ENCODE measurements around the gene GIMAP8. TPM values are rescaled to one million over a fixed set of nuclear protein-coding genes. Genes with fewer than 3 reads are reported as not detected.
A peak's percentile ranks its signal among the peaks of the same experiment; 100 is the strongest.

Gene GIMAP8
- total RNA-seq, 2 experiments from 2014 or later: 2.9 to 3.8 TPM

DNA sequence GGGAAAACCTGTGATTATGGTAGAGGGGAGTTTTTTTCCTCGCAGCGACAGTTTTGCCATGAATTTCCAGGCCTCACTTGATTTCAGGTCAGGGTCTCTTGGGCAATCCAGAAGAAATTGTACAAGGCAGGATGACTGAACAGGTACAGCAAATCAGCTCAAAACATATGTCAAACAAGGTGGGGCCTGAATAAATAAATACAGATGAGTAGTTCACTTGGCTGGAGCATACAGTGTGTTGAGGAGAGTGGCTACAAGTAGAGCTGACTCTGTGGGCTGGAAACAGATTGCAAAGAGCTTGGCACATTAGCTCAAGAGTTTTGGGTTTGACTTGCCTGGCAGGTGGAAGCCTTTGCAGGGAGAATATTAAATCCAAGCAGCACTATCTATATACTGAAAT, 15.0 kb downstream of the GIMAP8 start:
- H3K36me3 Mint-ChIP-seq (ENCODE audit: low read depth): peaks cover 100% of the 10 kb centered on the region
- no peak for DNase-seq
- H3K4me3 ChIP-seq (ENCODE audit: low read length): no peak overlapping the region
- TF ChIP-seq, protein P1, sequence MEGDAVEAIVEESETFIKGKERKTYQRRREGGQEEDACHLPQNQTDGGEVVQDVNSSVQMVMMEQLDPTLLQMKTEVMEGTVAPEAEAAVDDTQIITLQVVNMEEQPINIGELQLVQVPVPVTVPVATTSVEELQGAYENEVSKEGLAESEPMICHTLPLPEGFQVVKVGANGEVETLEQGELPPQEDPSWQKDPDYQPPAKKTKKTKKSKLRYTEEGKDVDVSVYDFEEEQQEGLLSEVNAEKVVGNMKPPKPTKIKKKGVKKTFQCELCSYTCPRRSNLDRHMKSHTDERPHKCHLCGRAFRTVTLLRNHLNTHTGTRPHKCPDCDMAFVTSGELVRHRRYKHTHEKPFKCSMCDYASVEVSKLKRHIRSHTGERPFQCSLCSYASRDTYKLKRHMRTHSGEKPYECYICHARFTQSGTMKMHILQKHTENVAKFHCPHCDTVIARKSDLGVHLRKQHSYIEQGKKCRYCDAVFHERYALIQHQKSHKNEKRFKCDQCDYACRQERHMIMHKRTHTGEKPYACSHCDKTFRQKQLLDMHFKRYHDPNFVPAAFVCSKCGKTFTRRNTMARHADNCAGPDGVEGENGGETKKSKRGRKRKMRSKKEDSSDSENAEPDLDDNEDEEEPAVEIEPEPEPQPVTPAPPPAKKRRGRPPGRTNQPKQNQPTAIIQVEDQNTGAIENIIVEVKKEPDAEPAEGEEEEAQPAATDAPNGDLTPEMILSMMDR (IDR thresholded peaks at IDR 0.05): no peak
- no peaks in the 10 kb centered on the region for H3K27me3 Mint-ChIP-seq
- intact Hi-C loops (cut with DNase I, micrococcal nuclease): loop anchor here (2.0 to 5.0 kb wide), 2 partner anchors 13 to 52 kb away; no protein-coding TSS in a partner anchor
- ChIA-PET POLR2A (interaction anchor here (1.2 to 3.1 kb wide), 8 partner anchors 10 to 290 kb away, joined by 5 to 15 read pairs (median 12); partner anchors contain the start of gene GIMAP7), CTCF (interaction anchor here (0.9 to 1.1 kb wide), 4 partner anchors 10 to 290 kb away, joined by 3 to 4 read pairs (median 3); no protein-coding TSS in a partner anchor)
- peaks cover 96% of the 10 kb centered on the region for H3K4me1 Mint-ChIP-seq (ENCODE audit: low read depth)
- H3K4me1 ChIP-seq (ENCODE audit: insufficient read depth, low read length): peaks cover 52% of the 10 kb centered on the region
- H3K9me3 Mint-ChIP-seq: peaks cover 23% of the 10 kb centered on the region
- H3K27me3 ChIP-seq (ENCODE audit: control insufficient read depth in 1 of 2, insufficient read depth in 2 of 2, low read length in 2 of 2): no peaks in the 10 kb centered on the region
- ATAC-seq (ENCODE audit: poor library complexity): no peak
- peaks cover 59% of the 10 kb centered on the region for H3K36me3 ChIP-seq (ENCODE audit: insufficient read depth, low read length)
- H3K9me3 ChIP-seq (ENCODE audit: control insufficient read depth in 1 of 2, insufficient read depth in 1 of 2, low read length in 2 of 2): peaks cover 5 to 32% of the 10 kb centered on the region in 2 experiments
- H3K27ac Mint-ChIP-seq: peak overlapping the region; percentile 81
- H3K27ac ChIP-seq (ENCODE audit: low read depth in 1 of 2, low read length in 2 of 2): peak overlapping the region; percentile 18 to 21
- H3K4me3 Mint-ChIP-seq: peak overlapping the region; percentile 59

DNA sequence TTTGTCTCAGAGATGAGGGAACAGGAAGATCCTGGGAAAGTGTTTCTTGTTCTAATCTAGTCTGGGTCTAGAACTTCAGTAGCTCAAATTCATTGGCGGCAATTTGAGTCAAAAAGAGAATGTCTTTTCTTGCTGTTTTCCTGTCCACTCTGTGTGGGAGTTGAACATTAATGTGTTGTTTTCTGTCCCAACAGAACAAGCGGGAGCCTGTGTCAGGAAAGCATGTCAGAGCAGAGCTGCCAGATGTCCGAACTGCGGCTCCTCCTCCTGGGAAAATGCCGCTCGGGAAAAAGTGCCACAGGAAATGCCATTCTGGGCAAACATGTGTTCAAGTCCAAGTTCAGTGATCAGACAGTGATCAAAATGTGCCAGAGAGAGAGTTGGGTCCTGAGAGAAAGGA, 16.0 kb downstream of the GIMAP8 start:
- H3K9me3 Mint-ChIP-seq: peaks cover 16% of the 10 kb centered on the region
- Histone ChIP-seq H3K27me3 (ENCODE audit: control insufficient read depth in 1 of 2, insufficient read depth in 2 of 2, low read length in 2 of 2) (no peaks in the 10 kb centered on the region), H3K27ac (ENCODE audit: low read depth in 1 of 2, low read length in 2 of 2) (no peak overlapping the region), H3K36me3 (ENCODE audit: insufficient read depth, low read length) (peaks cover 65% of the 10 kb centered on the region), H3K4me3 (ENCODE audit: low read length) (no peak overlapping the region), H3K9me3 (ENCODE audit: control insufficient read depth in 1 of 2, insufficient read depth in 1 of 2, low read length in 2 of 2) (peaks cover 5 to 22% of the 10 kb centered on the region in 2 experiments), H3K4me1 (ENCODE audit: insufficient read depth, low read length) (peaks cover 52% of the 10 kb centered on the region)
- DNase-seq (no peak), ATAC-seq (ENCODE audit: poor library complexity) (no peak)
- ChIA-PET CTCF (interaction anchor here (1.0 kb wide), 1 partner anchor 17 kb away, joined by 3 read pairs; no protein-coding TSS in a partner anchor), POLR2A (interaction anchor here (0.9 to 3.1 kb wide), 6 partner anchors 11 to 277 kb away, joined by 3 to 19 read pairs (median 10); partner anchors contain the start of gene GIMAP7)
- H3K4me3 Mint-ChIP-seq: peak overlapping the region; percentile 17
- intact Hi-C loops (cut with DNase I, micrococcal nuclease): loop anchor here in 1 of 2 experiments (5.0 kb wide), 1 partner anchor 51 kb away; no protein-coding TSS in a partner anchor
- TF ChIP-seq, protein P1 (IDR thresholded peaks at IDR 0.05): no peak
- peaks cover 100% of the 10 kb centered on the region for H3K36me3 Mint-ChIP-seq (ENCODE audit: low read depth)
- H3K27me3 Mint-ChIP-seq: no peaks in the 10 kb centered on the region
- peaks cover 97% of the 10 kb centered on the region for H3K4me1 Mint-ChIP-seq (ENCODE audit: low read depth)
- peak overlapping the region; percentile 81 for H3K27ac Mint-ChIP-seq

DNA sequence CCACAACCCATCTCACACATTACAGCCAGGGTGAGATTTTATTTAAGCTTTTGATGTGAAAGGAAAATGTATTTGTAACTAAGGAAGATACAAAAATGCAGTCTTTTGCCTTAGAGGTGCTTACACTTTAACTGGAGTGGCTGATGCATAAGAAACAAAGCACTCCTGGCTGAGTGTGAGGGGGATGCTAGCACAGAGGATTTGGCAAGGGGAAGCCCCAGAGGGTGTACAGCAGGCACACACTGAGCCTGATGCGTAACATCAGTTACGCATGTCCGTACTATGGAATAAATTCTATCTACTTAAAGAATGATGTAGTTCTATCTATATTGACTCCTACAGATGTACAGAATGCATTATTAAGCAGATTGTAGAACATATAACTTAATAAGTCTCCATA, 17.8 kb downstream of the GIMAP8 start:
- Histone ChIP-seq H3K36me3 (ENCODE audit: insufficient read depth, low read length) (peaks cover 78% of the 10 kb centered on the region), H3K9me3 (ENCODE audit: control insufficient read depth in 1 of 2, insufficient read depth in 1 of 2, low read length in 2 of 2) (peaks cover 4 to 5% of the 10 kb centered on the region in 2 experiments), H3K27me3 (ENCODE audit: control insufficient read depth in 1 of 2, insufficient read depth in 2 of 2, low read length in 2 of 2) (no peaks in the 10 kb centered on the region), H3K4me1 (ENCODE audit: insufficient read depth, low read length) (peaks cover 63% of the 10 kb centered on the region), H3K4me3 (ENCODE audit: low read length) (no peak overlapping the region), H3K27ac (ENCODE audit: low read depth in 1 of 2, low read length in 2 of 2) (peak overlapping the region in 1 of 2 donors; percentile 32)
- ATAC-seq (ENCODE audit: poor library complexity) (peak; percentile 83), DNase-seq (peak in 3 of 14 experiments; percentile 24 to 47 (median 44))
- peaks cover 98% of the 10 kb centered on the region for H3K4me1 Mint-ChIP-seq (ENCODE audit: low read depth)
- no peaks in the 10 kb centered on the region for H3K27me3 Mint-ChIP-seq
- TF ChIP-seq, protein P1 (IDR thresholded peaks at IDR 0.05): no peak
- ChIA-PET POLR2A (interaction anchor here (2.5 kb wide), 1 partner anchor 16 kb away, joined by 19 read pairs; no protein-coding TSS in a partner anchor), CTCF (interaction anchor here (1.4 kb wide), 1 partner anchor 16 kb away, joined by 4 read pairs; no protein-coding TSS in a partner anchor)
- peak overlapping the region; percentile 81 for H3K27ac Mint-ChIP-seq
- intact Hi-C loops (cut with DNase I, micrococcal nuclease): loop anchor here in 1 of 2 experiments (5.0 kb wide), 1 partner anchor 49 kb away; no protein-coding TSS in a partner anchor
- peak overlapping the region; percentile 70 for H3K4me3 Mint-ChIP-seq
- peaks cover 5% of the 10 kb centered on the region for H3K9me3 Mint-ChIP-seq
- H3K36me3 Mint-ChIP-seq (ENCODE audit: low read depth): peaks cover 100% of the 10 kb centered on the region

Measured in CD4-positive, alpha-beta T cell (primary cell).